ENCODE measurements around the gene TWF2.

Gene TWF2

DNA sequence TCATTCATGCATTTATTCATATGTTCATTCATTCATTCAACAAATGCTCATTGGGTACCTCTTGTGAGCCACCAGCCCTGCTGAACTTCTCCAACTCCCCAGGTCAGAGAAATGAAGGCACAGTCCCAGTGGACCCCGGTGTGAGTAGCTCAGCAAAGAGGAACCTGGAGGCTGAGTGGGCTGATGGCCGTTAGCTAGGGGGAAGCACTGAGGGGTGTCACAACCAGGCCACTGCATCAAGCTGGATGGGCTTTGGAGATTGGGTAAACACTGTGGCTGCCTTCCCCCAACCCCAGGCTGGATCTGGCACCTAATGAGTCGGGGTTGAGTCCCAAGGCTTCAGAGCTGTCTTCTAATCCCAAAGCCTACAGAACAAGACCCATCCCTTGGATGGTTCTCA, 53.1 kb downstream of the TWF2 start:
- no peak for DNase-seq (ENCODE audit: low read depth)
- in situ Hi-C loops (cut with HindIII; ENCODE audit: low sequenced_read_pairs), result no loop called here
- TF ChIP-seq, protein P1, sequence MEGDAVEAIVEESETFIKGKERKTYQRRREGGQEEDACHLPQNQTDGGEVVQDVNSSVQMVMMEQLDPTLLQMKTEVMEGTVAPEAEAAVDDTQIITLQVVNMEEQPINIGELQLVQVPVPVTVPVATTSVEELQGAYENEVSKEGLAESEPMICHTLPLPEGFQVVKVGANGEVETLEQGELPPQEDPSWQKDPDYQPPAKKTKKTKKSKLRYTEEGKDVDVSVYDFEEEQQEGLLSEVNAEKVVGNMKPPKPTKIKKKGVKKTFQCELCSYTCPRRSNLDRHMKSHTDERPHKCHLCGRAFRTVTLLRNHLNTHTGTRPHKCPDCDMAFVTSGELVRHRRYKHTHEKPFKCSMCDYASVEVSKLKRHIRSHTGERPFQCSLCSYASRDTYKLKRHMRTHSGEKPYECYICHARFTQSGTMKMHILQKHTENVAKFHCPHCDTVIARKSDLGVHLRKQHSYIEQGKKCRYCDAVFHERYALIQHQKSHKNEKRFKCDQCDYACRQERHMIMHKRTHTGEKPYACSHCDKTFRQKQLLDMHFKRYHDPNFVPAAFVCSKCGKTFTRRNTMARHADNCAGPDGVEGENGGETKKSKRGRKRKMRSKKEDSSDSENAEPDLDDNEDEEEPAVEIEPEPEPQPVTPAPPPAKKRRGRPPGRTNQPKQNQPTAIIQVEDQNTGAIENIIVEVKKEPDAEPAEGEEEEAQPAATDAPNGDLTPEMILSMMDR (IDR thresholded peaks at IDR 0.05; ENCODE audit: low read depth, low read length, missing control alignments), result no peak
- no peak overlapping the region for H3K4me3 ChIP-seq (ENCODE audit: low read depth, low read length)

DNA sequence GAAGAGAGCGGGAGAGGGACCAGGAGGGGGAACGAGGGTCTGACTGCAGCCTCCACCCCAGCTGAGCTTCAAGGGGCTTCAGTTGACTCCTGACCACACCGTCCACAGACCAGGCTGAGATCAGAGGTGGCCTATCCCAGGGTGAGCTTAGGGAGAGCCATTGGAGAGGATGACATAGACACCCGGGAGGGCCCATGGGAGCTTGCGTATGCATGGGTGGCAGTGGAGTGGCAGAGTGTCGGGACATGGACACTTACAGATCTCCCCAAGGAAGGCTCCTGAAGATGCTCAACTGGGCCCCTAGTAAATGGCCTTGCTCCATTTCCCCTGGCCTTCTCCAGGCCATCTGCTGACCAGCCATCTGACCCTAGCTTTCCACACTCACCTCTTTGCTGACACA, 53.6 kb downstream of the TWF2 start:
- in situ Hi-C loops (cut with HindIII; ENCODE audit: low sequenced_read_pairs), result no loop called here
- TF ChIP-seq, protein P1 (IDR thresholded peaks at IDR 0.05; ENCODE audit: low read depth, low read length, missing control alignments), result no peak
- no peak for DNase-seq (ENCODE audit: low read depth)

DNA sequence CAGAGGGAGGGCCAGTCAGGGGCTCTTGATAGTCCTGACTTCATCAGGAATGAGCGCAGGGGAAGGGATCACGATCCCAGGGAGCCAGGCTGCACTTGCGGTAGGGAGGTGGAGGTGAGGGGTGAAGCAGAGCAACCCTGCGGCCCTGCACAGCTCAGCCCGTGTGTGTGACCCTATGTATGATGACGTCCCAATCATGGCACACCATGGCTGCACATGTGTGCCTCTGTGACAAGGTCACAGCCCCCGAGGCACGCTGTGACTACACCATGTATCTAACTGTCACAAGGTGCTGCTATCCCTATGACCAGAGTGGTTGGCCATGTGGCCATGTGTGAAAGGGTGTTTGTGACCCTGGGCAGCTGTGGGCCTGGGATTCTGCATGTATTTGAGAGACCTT, 54.3 kb downstream of the TWF2 start:
- H3K4me3 ChIP-seq (ENCODE audit: low read depth, low read length), result no peak overlapping the region
- in situ Hi-C loops (cut with HindIII; ENCODE audit: low sequenced_read_pairs), result loop anchor here (5.0 kb wide), 1 partner anchor 38 kb away; no protein-coding TSS in a partner anchor
- DNase-seq (ENCODE audit: low read depth), result no peak
- TF ChIP-seq, protein P1 (IDR thresholded peaks at IDR 0.05; ENCODE audit: low read depth, low read length, missing control alignments), result no peak

More for the DNA sequence above, 53.6 kb downstream of the TWF2 start:
- H3K4me3 ChIP-seq (ENCODE audit: low read depth, low read length), result no peak overlapping the region

DNA sequence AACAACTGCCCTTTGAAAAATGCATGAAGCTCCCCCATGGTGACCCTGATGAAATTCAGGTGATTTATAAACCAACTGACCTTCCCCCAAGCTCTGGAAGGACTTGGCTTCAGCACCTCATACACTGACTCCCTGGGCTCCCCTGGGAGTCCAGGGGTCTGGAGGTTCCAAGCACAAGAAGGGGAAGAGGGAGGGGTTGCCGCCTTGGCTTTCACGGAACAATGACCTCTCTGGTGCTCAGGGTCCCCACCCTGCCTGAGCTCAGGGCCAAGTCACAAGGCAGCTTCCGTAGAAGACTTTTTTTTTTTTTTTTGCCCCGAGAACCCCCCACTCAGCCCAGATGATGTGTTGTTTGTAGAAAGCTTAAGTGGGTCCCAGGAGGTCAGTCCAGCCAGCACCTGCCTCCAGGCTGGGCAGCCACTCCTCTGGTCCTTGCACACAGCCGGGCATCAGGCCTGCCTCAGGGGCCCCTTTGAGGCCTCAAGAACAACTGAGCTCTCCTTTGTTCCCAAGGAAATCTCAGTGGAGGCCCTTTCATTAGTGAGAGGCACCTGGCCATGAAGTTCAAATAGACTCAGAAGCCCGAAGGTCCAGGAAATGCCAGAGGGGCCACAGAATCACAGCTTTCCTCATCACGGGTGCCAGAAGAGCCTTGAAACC, 55.0 kb downstream of the TWF2 start:
- TF ChIP-seq, protein P1 (IDR thresholded peaks at IDR 0.05; ENCODE audit: low read depth, low read length, missing control alignments), result no peak
- in situ Hi-C loops (cut with HindIII; ENCODE audit: low sequenced_read_pairs), result loop anchor here (5.0 kb wide), 1 partner anchor 38 kb away; no protein-coding TSS in a partner anchor
- no peak overlapping the region for H3K4me3 ChIP-seq (ENCODE audit: low read depth, low read length)
- no peak for DNase-seq (ENCODE audit: low read depth)

DNA sequence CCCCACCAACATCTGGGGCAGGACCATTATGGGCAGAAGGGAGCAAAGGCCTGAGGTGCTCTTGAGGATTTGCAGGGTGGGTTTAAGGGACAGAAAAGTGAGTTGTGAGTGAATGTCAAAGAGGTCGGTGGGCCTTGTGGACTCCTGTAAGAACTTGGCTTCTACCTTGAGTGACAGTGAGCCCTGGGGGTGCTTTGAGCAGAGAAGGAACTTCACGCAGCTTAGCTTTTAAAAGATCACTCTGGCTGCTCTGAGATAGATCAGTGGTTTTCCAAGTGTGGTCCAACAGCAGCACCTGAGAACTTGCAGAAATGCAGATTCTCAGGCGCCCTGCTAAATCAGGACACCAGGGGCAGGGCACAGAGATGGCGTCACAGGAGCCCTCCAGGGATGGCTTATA, 56.3 kb downstream of the TWF2 start:
- in situ Hi-C loops (cut with HindIII; ENCODE audit: low sequenced_read_pairs), result loop anchor here (5.0 kb wide), 1 partner anchor 40 kb away; no protein-coding TSS in a partner anchor
- DNase-seq (ENCODE audit: low read depth), result no peak
- TF ChIP-seq, protein P1 (IDR thresholded peaks at IDR 0.05; ENCODE audit: low read depth, low read length, missing control alignments), result no peak
- H3K4me3 ChIP-seq (ENCODE audit: low read depth, low read length), result no peak overlapping the region

DNA sequence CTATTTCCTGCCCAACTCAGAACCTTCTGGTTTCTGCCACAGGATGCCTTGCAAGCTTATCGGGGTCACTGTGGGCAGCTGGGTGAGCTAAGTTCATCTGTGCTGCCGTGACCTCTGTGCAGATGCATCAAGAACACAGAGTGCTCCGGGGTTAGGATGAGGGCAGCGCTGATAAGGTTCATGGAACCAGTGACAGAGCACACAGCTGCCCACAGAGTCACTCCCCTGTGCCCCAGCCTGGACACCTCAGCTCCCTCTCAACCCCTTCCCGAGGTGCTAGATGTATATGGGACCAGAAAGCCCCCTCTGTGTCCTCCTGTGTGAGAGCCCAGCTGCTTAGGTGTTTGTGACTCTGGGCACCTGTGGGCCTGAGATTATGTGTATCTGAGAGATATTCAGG, 56.8 kb downstream of the TWF2 start:
- in situ Hi-C loops (cut with HindIII; ENCODE audit: low sequenced_read_pairs), result loop anchor here (5.0 kb wide), 1 partner anchor 40 kb away; no protein-coding TSS in a partner anchor
- H3K4me3 ChIP-seq (ENCODE audit: low read depth, low read length), result no peak overlapping the region
- TF ChIP-seq, protein P1 (IDR thresholded peaks at IDR 0.05; ENCODE audit: low read depth, low read length, missing control alignments), result no peak
- no peak for DNase-seq (ENCODE audit: low read depth)
